Liver (tissue), 9 donors: ENCODE results near the gene DLGAP4. TPM values are rescaled to one million over a fixed set of nuclear protein-coding genes. Genes with fewer than 3 reads are reported as not detected.

ENCODE experiments used
- DNase-seq: peaks from one replicate; pipeline ENCODE4 v3.0.0-alpha.2; 2017; ENCODE audit warnings: low spot score
- H3K27ac ChIP-seq, 2 donors: one replicate each; pipeline ENCODE4 v1.7.0; 2013; ENCODE audit warnings: inconsistent platforms in 2 of 2, low read length in 2 of 2, control low read depth in 1 of 2, low read depth in 1 of 2, mild to moderate bottlenecking in 1 of 2
- H3K27me3 ChIP-seq, 4 donors: one replicate each; pipeline versions ENCODE4 v1.6.1 to v1.7.0; 2013; ENCODE audit warnings: low read length in 3 of 4, inconsistent platforms in 1 of 4, mild to moderate bottlenecking in 1 of 4, moderate library complexity in 1 of 4; ENCODE audit not compliant: control insufficient read depth in 4 of 4, insufficient read depth in 4 of 4
- H3K36me3 ChIP-seq, 4 donors: one replicate each; pipeline versions ENCODE4 v1.6.1 to v1.7.0; 2013; ENCODE audit warnings: low read length in 3 of 4, mild to moderate bottlenecking in 3 of 4, low read depth in 1 of 4, moderate library complexity in 1 of 4; ENCODE audit not compliant: control insufficient read depth in 4 of 4, insufficient read depth in 3 of 4
- H3K4me1 ChIP-seq, 4 donors: one replicate each; pipeline versions ENCODE4 v1.6.1 to v1.7.0; 2013; ENCODE audit warnings: low read length in 3 of 4, mild to moderate bottlenecking in 3 of 4, moderate library complexity in 1 of 4; ENCODE audit not compliant: control insufficient read depth in 4 of 4, insufficient read depth in 4 of 4
- H3K4me3 ChIP-seq, 3 donors: one replicate each; pipeline versions ENCODE4 v1.6.1 to v1.7.0; 2013; ENCODE audit warnings: low read length in 3 of 3, control low read depth in 1 of 3, low read depth in 1 of 3, mild to moderate bottlenecking in 1 of 3
- H3K9ac ChIP-seq, 2 donors: one replicate each; pipeline ENCODE4 v1.7.0; 2013; ENCODE audit warnings: low read length in 2 of 2, mild to moderate bottlenecking in 2 of 2, moderate library complexity in 2 of 2, control low read depth in 1 of 2, low read depth in 1 of 2
- H3K9me3 ChIP-seq, 4 donors: one replicate each; pipeline versions ENCODE4 v1.6.1 to v1.7.0; 2013; ENCODE audit warnings: low read length in 3 of 4; ENCODE audit not compliant: control insufficient read depth in 4 of 4
- EGR1 ChIP-seq, 2 donors: IDR thresholded peaks; 2 replicates each; pipeline ENCODE4 v1.6.1; 2016 to 2018; ENCODE audit warnings: antibody characterized with exemption in 2 of 2, low read depth in 2 of 2
- FOXA1 ChIP-seq: IDR thresholded peaks from 2 replicates; pipeline ENCODE4 v1.6.1; 2016; ENCODE audit warnings: antibody characterized with exemption
- FOXA2 ChIP-seq: IDR thresholded peaks from 2 replicates; pipeline ENCODE4 v1.6.1; 2016; ENCODE audit warnings: antibody characterized with exemption
- GABPA ChIP-seq, 2 donors: IDR thresholded peaks in 1 of 2; conservative IDR thresholded peaks in 1 of 2; 2 replicates each; pipeline ENCODE4 v1.6.1; 2016; ENCODE audit warnings: antibody characterized with exemption in 2 of 2, mild to moderate bottlenecking in 1 of 2, moderate library complexity in 1 of 2
- HNF4A ChIP-seq, 2 donors: conservative IDR thresholded peaks; 2 replicates each; pipeline ENCODE4 v1.6.1; 2016; ENCODE audit warnings: antibody characterized with exemption in 2 of 2, mild to moderate bottlenecking in 2 of 2
- HNF4G ChIP-seq: IDR thresholded peaks from 2 replicates; pipeline ENCODE4 v1.6.1; 2016; ENCODE audit warnings: antibody characterized with exemption
- JUND ChIP-seq, 2 donors: IDR thresholded peaks; 2 replicates each; pipeline ENCODE4 v1.6.1; 2016; ENCODE audit warnings: antibody characterized with exemption in 2 of 2
- NR2F2 ChIP-seq: IDR thresholded peaks from 2 replicates; pipeline ENCODE4 v1.6.1; 2016; ENCODE audit warnings: antibody characterized with exemption
- RAD21 ChIP-seq, 2 donors: IDR thresholded peaks; 2 replicates each; pipeline ENCODE4 v1.6.1; 2016; ENCODE audit warnings: antibody characterized with exemption in 2 of 2, mild to moderate bottlenecking in 2 of 2
- REST ChIP-seq: IDR thresholded peaks from 2 replicates; pipeline ENCODE4 v1.6.1; 2016; ENCODE audit warnings: antibody characterized with exemption, mild to moderate bottlenecking
- RXRA ChIP-seq, 2 donors: IDR thresholded peaks; 2 replicates each; pipeline ENCODE4 v1.6.1; 2017 to 2018; ENCODE audit warnings: antibody characterized with exemption in 2 of 2, mild to moderate bottlenecking in 1 of 2
- SP1 ChIP-seq: IDR thresholded peaks from 2 replicates; pipeline ENCODE4 v1.6.1; 2018; ENCODE audit warnings: antibody characterized with exemption, mild to moderate bottlenecking
- TAF1 ChIP-seq: conservative IDR thresholded peaks from 2 replicates; pipeline ENCODE4 v1.6.1; 2016; ENCODE audit warnings: antibody characterized with exemption, mild to moderate bottlenecking
- YY1 ChIP-seq: IDR thresholded peaks from 2 replicates; pipeline ENCODE4 v1.6.1; 2016; ENCODE audit warnings: antibody characterized with exemption, mild to moderate bottlenecking
- WGBS: extraction: QIAGEN DNeasy Blood & Tissue Kit; methylation state at CpG from one replicate; pipeline ENCODE4 v1.1.7; 2013; 5-methylcytosine and 5-hydroxymethylcytosine counted together
- polyA plus RNA-seq, 2 donors: library from polyadenylated mRNA; stranded (reverse) in 1 of 2; unstranded in 1 of 2; fragments of 200-250 nt in 1 of 2; fragments of >200 nt in 1 of 2; fragmentation: Nextera tagmentation in 1 of 2; extraction: Ambion mirVana in 1 of 2; gene quantifications; one replicate each; pipeline versions ENCODE4 v1.2.1 to v1.2.3, GENCODE V29; 2013 to 2015
- total RNA-seq, 2 donors: library from RNA; depleted of rRNA; stranded (reverse); fragments of >200 nt; gene quantifications; one replicate each; pipeline ENCODE4 v1.2.3, GENCODE V29; 2014
- TF ChIP-seq, protein P1 (sequence below): IDR thresholded peaks from 2 replicates; pipeline ENCODE4 v1.6.1; 2016; ENCODE audit warnings: antibody characterized with exemption
- TF ChIP-seq, protein P2 (sequence below): fragments of 150-350 bp; IDR thresholded peaks from 2 replicates; pipeline ENCODE4 v1.5.1; 2017; ENCODE audit warnings: improper control_type of control experiment, low read depth, low read length; ENCODE audit not compliant: missing input control
- TF ChIP-seq, protein P3 (sequence below): IDR thresholded peaks from 2 replicates; pipeline ENCODE4 v1.6.1; 2016; ENCODE audit warnings: antibody characterized with exemption
- TF ChIP-seq, protein P4 (sequence below): IDR thresholded peaks from 2 replicates; pipeline ENCODE4 v1.6.1; 2016; ENCODE audit warnings: antibody characterized with exemption
- donor health status: healthy.
- donor health status: healthy.
- donor health status: healthy.
- donor health status: healthy.
- donor health status: healthy.

DLGAP4 gene
- total and polyA plus RNA-seq, 4 donors, result 2.9 to 18.7 (median 11.2) TPM

DNA sequence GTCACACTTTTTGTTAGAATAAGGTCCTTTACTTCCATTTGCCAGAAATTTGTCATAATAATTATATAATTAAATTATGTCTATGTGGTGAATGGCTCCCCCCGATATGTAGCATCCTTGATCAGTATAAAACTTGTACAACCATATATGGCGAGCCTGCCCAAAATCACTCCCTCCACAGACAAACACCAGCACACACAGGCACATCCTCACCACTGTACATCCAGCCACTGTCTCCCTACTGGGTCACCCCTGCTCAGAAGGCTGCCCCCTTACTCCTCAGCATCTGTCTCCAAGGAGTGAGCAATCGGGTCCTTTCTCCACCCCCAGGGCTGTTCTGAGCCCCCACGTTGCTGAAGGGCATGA, 148.2 kb downstream of the DLGAP4 start (continued):
- TF ChIP-seq, protein P1, sequence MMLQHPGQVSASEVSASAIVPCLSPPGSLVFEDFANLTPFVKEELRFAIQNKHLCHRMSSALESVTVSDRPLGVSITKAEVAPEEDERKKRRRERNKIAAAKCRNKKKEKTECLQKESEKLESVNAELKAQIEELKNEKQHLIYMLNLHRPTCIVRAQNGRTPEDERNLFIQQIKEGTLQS, result no peak
- no peak for TF ChIP-seq RXRA (IDR thresholded peaks at IDR 0.05)
- TF ChIP-seq FOXA2, result no peak

DNA sequence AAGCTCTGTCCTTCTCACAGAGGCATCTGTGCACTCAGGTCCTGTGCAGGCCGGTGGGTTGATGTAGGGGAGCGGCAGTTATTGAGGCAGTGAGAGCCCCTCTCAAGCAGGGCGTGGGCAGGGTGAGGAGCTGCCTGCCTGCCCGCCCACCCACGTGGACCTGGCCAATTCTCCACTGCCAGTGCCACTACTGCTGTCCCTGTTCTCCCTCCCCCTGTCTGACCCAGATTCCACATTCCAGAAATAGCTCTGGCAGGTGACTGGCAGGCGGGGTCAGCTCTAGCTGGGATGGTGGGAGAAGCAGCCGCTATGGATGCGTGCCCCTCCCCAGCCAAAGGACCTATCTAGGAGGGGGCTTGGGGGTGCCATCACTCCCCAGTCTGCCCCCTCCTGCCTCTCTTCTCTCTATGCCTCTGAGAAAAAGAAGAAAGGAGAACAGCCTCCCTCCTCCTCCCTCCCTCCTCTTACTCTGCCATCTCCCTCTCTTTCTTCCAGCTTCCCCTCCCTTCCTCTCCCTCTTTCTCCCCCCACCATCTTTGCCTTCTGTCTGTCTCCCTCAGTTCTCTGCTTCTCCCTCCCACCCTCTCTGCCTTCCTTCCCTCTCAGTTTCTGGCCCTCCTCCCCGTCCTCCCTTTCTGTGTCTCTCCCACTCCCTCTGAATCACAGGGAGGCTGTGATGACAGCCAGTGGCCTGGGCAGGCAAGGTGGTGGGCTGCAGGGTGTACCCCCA, 148.7 kb downstream of the DLGAP4 start:
- no peak overlapping the region for H3K9ac ChIP-seq
- peaks cover 4 to 11% (median 10%) of the 10 kb centered on the region in 4 donors for H3K4me1 ChIP-seq
- H3K27ac ChIP-seq, result no peak overlapping the region
- peak; percentile 27 for TF ChIP-seq SP1
- TF ChIP-seq EGR1 (IDR thresholded peaks at IDR 0.05; ENCODE audit: low read depth in 2 of 2), result no peak
- no peak for TF ChIP-seq TAF1
- no peak for TF ChIP-seq FOXA2
- TF ChIP-seq, protein P2, sequence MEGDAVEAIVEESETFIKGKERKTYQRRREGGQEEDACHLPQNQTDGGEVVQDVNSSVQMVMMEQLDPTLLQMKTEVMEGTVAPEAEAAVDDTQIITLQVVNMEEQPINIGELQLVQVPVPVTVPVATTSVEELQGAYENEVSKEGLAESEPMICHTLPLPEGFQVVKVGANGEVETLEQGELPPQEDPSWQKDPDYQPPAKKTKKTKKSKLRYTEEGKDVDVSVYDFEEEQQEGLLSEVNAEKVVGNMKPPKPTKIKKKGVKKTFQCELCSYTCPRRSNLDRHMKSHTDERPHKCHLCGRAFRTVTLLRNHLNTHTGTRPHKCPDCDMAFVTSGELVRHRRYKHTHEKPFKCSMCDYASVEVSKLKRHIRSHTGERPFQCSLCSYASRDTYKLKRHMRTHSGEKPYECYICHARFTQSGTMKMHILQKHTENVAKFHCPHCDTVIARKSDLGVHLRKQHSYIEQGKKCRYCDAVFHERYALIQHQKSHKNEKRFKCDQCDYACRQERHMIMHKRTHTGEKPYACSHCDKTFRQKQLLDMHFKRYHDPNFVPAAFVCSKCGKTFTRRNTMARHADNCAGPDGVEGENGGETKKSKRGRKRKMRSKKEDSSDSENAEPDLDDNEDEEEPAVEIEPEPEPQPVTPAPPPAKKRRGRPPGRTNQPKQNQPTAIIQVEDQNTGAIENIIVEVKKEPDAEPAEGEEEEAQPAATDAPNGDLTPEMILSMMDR, result no peak
- TF ChIP-seq HNF4A (conservative IDR thresholded peaks at IDR 0.05), result peak in 1 of 2 donors; percentile 22
- peak in 1 of 2 donors; percentile 7 for TF ChIP-seq RAD21 (IDR thresholded peaks at IDR 0.05)
- WGBS, result 32% methylated on average over 9 of the region's 9 CpGs
- H3K9me3 ChIP-seq, result no peaks in the 10 kb centered on the region
- DNase-seq, result no peak
- H3K4me3 ChIP-seq, result no peak overlapping the region
- no peaks in the 10 kb centered on the region for H3K27me3 ChIP-seq
- no peaks in the 10 kb centered on the region for H3K36me3 ChIP-seq

DNA sequence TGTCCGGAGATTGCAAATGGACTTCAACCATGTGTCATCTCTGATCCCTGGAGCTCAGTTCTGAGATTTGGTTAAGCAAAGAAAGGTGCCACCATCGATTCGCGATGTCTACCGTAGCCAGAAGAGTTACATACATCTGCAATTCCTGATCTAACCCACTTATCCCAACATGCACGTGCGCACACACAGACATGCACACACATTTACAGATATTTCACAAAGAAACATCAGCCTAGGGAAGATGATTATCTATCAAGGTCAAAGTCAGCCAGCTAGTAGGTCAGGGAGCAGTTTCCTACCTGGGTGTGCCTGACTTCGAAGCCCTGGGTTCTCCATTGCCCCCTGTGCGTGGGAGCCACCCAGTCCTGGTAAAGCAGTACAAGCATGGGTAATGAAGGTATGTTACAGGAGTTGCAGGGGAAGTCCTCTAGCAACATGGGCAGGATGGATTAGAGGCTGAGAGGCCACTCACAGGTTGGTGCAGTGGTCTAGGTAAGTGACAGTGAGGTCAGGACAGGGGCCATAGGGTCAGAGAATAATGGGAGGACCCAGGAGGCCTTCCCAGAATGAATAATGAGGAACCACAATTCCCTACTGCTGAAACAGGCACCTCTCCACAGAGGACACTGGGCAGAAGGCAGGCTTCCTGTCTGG, 150.0 kb downstream of the DLGAP4 start:
- H3K36me3 ChIP-seq, result no peaks in the 10 kb centered on the region
- H3K9me3 ChIP-seq, result no peaks in the 10 kb centered on the region
- no peak for DNase-seq
- 88% methylated on average over 9 of the region's 9 CpGs for WGBS
- H3K4me3 ChIP-seq, result no peak overlapping the region
- no peaks in the 10 kb centered on the region for H3K27me3 ChIP-seq
- H3K9ac ChIP-seq, result no peak overlapping the region
- TF ChIP-seq YY1 (no peak), JUND (IDR thresholded peaks at IDR 0.05) (no peak), HNF4G (no peak), HNF4A (conservative IDR thresholded peaks at IDR 0.05) (no peak), TAF1 (no peak), FOXA2 (no peak), FOXA1 (no peak), GABPA (IDR thresholded peaks at IDR 0.05 in 1 of 2, conservative IDR thresholded peaks at IDR 0.05 in 1 of 2) (no peak), EGR1 (IDR thresholded peaks at IDR 0.05; ENCODE audit: low read depth in 2 of 2) (no peak), SP1 (no peak), NR2F2 (no peak), RXRA (IDR thresholded peaks at IDR 0.05) (no peak), RAD21 (IDR thresholded peaks at IDR 0.05) (no peak), REST (no peak)
- TF ChIP-seq, protein P1, result no peak
- TF ChIP-seq, protein P2, result no peak
- TF ChIP-seq, protein P3, sequence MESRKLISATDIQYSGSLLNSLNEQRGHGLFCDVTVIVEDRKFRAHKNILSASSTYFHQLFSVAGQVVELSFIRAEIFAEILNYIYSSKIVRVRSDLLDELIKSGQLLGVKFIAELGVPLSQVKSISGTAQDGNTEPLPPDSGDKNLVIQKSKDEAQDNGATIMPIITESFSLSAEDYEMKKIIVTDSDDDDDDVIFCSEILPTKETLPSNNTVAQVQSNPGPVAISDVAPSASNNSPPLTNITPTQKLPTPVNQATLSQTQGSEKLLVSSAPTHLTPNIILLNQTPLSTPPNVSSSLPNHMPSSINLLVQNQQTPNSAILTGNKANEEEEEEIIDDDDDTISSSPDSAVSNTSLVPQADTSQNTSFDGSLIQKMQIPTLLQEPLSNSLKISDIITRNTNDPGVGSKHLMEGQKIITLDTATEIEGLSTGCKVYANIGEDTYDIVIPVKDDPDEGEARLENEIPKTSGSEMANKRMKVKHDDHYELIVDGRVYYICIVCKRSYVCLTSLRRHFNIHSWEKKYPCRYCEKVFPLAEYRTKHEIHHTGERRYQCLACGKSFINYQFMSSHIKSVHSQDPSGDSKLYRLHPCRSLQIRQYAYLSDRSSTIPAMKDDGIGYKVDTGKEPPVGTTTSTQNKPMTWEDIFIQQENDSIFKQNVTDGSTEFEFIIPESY, result no peak
- TF ChIP-seq, protein P4, sequence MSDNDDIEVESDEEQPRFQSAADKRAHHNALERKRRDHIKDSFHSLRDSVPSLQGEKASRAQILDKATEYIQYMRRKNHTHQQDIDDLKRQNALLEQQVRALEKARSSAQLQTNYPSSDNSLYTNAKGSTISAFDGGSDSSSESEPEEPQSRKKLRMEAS, result no peak
- H3K4me1 ChIP-seq, result peaks cover 4 to 18% (median 11%) of the 10 kb centered on the region in 4 donors
- no peak overlapping the region for H3K27ac ChIP-seq
